Activated CD8-positive, alpha-beta memory T cell treated with anti-CD3 and anti-CD28 coated beads, Interleukin-2, amount 50 U/mL, for 24 hours (primary cell): ENCODE data around the gene USP25.

Experiments used
- DNase-seq: peaks from one replicate; pipeline ENCODE4 v3.0.0-alpha.2; 2020; ENCODE audit errors: extremely low read depth

USP25 gene

GRCh38 chr21:15853126-15853525 lies 123.3 kb downstream of the USP25 start:
- DNase-seq: no peak

DNA sequence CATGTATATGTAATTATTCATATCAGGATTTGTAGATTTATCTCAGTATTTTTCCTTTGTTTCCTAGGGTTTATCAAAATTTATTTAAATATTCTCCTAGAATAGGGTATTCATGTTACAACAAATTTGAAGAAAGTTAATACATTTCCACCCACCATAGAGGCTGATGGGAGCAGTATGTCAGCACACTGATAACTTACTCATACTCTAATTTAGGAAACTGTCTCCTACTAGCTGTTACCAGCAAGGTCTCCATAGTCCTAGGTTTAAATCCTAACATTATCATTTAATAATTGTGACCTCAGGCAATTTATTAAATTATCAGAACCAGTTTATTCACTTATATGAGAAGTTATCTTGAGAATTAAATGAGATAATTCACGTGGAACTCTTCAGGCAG lies 127.0 kb downstream of the USP25 start:
- no peak for DNase-seq

GRCh38 chr21:15857740-15858139 lies 128.0 kb downstream of the USP25 start:
- DNase-seq: no peak

DNA sequence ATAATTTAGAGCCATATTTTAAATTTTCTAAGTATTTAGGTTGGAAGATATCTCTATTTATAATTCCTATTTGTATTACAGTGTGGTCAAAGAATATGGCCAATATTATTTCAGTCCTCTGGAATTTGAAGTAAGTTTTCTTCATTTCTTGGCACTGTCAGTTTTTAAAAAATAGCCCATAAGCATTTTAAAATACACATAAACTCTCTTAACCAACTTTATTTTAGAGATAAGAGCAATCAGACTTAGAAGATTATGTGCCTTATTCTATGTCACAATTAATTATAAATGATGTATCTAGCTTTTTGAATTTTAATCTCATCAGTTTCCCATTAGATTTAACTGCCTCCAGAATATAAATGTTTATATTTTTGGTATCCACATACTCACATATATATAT lies 130.8 kb downstream of the USP25 start:
- DNase-seq: no peak

GRCh38 chr21:15868940-15869339 lies 139.2 kb downstream of the USP25 start:
- DNase-seq: no peak

DNA sequence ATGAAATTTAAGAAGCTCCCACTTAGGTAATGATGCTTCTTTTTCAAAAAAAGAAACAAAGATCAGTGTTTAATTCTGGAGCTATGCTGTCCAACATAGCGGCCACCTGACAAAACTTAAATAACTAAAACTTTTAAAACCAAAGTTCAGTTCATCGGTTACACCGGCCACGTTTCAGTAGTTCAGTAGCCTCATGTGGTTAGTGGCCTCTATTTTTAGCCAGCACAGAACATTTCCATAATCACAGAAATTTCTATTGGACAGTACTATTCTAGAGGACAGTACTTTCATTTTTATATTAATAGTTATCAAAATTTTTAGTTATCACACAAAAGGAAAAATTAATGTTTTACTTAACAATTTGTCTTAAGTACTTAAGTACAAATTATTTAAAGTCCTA lies 141.0 kb downstream of the USP25 start:
- DNase-seq: no peak

GRCh38 chr21:15872236-15872635 lies 142.5 kb downstream of the USP25 start:
- DNase-seq: no peak

DNA sequence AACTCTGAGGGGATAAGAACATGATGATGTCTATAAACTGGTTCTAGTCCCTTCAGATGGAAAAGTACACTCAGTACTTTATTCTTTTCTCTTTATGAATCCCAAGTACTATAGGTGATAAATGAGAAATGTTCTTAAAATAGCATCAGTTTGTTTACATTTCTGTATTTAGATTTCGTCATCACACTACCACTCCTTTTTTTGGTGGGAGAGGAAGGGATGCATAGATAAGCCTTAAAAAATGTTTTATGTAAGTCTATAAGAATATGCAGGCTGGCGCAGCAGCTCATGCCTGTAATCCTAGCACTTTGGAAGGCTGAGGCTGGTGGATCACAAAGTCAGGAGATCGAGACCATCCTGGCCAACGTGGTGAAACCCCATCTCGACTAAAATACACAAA lies 144.8 kb downstream of the USP25 start:
- DNase-seq: no peak

DNA sequence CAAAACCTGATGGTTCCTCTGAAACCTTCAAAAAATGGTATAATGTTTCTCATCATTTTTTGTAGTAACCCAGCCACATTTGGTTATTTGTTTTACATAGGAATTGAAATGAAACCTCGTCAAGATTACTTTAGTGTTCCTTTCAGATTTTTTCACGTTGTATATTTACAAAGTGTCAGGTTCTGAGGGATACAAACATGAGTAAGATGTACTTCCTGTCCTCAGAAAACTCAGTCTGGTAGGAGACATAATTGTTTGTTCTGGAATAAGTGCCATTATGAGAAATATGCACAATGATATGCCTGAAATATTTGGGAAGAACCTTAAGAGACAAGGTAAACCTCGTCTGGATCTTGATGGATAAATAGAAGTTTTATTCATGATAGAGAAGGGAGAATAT lies 145.5 kb downstream of the USP25 start:
- no peak for DNase-seq

- DNase-seq: no peak
Measured at GRCh38 chr21:15893902-15894301, 164.1 kb downstream of the USP25 start.

GRCh38 chr21:15894596-15894995 lies 164.8 kb downstream of the USP25 start:
- DNase-seq: no peak

DNA sequence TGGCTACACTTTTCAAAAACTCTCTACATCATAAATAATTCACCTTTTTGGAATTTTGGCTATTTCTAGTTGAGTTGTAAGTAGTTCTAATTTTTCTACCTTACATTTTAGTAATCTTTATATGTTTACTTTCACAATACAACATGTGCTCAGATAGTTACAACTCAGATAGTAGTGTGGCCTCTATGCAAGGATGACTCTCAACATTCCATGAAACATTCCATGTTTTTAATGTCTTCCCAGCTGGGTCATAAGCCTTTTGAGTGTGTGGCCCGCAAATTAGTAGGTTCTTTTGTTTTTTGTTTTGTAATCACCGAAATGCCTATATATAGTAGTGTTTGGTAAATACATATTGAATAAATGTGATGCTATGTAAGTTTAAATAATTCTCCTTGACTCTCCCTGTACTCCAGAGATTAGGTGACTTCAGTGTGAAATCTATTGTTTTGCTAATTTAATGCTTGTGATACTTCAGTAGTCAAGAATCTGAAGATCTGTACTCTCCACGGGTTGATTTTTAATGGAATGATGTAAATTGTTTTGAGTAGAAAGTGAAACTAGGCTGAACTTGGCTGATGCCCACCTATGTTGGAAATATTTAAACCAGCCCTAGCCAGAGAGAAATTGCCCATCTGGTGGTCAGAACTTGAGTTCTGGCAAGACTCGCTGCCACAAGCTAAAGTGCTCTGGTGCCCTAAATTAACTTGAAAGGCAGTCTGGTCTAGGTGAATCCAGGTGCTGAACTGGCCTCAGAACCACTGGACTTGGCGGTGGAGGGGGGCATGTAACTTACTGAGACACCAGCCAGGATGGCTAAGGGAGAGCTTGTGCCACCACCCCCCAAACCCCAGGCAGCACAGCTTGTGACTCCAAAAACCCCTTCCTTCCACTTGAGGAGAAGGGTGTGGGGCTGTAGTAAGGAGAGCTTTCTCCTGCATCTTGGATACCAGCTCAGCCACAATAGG lies 165.6 kb downstream of the USP25 start:
- DNase-seq: no peak

GRCh38 chr21:15896501-15896900 lies 166.7 kb downstream of the USP25 start:
- no peak for DNase-seq

DNA sequence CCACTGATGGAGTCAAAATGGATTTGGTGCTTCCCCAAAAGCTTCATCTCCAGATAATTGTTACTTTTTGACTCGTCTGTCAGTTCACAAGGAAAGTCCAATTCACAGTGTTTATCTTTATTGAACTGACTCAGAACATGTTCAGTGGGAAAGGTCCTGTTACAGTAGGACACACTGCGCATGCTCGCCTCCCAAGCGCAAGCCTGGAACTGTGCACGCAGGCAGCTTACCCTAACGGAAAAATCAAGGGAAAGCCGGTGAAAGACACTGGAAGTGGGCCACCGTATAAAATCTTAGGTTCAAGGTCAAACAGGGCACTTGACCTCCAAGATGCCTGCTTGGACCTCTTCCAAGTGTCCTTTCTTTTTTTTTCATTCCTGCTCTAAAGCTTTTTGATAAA lies 174.6 kb downstream of the USP25 start:
- no peak for DNase-seq

GRCh38 chr21:15908187-15908586 lies 178.4 kb downstream of the USP25 start:
- DNase-seq: no peak

- DNase-seq: no peak
Measured at GRCh38 chr21:15928196-15928595, 198.4 kb downstream of the USP25 start.

GRCh38 chr21:15928686-15929425 lies 199.1 kb downstream of the USP25 start:
- no peak for DNase-seq

DNA sequence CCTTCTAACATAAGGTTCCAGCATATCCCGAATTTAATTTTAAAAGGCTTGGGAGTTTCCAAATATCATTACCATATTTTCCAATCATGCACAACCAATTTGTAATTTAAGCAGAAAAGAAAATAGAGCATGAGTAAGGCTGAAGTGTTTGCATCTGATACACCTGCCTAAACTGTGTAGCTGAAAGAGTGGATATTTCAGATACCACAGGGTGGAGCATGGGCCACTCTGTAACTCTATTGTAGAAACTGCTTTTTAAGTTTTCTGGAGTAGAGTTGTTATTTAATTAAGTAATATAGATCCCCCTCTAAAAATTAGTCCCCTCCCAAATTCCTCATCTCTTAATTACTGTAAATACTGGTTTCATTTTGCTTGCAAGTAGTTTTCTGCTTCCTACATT lies 199.8 kb downstream of the USP25 start:
- DNase-seq: no peak
